AG09319 (cell line): Measurements from ENCODE around the gene NXNL2.

ENCODE experiments used
- DNase-seq: peaks from one replicate; pipeline ENCODE4 v3.0.0-alpha.2; 2010; ENCODE audit warnings: low read depth; ENCODE audit errors: extremely low read depth
- TF ChIP-seq, protein P1 (sequence below): IDR thresholded peaks from 2 replicates; pipeline ENCODE4 v1.5.1; 2011; ENCODE audit warnings: low read depth, mild to moderate bottlenecking, inconsistent platforms, low read length, moderate library complexity

Gene NXNL2

DNA sequence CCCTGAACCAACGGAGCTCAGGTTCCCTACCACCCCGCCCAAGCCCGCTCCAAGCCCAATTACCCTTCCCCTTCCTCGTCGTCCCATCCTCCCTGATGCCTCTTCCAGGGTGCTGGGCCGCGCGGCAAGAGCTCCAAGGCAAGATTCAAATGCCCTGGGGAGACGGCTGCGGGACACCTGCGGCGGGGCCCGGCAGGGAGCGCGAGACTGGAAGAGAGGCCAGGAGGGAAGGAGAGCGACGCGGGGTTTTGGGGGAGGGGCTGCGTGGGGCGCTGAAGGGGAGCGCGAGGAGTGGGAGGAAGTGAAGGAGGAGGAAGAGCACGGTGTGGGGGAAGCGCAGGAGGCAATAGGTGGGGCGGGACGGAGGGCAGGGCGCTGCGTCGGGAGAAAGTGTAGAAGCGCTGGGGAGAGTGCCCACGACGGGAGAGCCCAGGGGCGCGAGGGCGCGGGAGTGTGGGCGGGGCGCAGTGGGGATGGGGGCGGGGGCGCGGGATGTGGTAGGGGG is 975 bp upstream of the NXNL2 start:
- peak; percentile 25 for DNase-seq
- TF ChIP-seq, protein P1, sequence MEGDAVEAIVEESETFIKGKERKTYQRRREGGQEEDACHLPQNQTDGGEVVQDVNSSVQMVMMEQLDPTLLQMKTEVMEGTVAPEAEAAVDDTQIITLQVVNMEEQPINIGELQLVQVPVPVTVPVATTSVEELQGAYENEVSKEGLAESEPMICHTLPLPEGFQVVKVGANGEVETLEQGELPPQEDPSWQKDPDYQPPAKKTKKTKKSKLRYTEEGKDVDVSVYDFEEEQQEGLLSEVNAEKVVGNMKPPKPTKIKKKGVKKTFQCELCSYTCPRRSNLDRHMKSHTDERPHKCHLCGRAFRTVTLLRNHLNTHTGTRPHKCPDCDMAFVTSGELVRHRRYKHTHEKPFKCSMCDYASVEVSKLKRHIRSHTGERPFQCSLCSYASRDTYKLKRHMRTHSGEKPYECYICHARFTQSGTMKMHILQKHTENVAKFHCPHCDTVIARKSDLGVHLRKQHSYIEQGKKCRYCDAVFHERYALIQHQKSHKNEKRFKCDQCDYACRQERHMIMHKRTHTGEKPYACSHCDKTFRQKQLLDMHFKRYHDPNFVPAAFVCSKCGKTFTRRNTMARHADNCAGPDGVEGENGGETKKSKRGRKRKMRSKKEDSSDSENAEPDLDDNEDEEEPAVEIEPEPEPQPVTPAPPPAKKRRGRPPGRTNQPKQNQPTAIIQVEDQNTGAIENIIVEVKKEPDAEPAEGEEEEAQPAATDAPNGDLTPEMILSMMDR = peak; percentile 5; the same call in 1 of the 2 replicates

DNA sequence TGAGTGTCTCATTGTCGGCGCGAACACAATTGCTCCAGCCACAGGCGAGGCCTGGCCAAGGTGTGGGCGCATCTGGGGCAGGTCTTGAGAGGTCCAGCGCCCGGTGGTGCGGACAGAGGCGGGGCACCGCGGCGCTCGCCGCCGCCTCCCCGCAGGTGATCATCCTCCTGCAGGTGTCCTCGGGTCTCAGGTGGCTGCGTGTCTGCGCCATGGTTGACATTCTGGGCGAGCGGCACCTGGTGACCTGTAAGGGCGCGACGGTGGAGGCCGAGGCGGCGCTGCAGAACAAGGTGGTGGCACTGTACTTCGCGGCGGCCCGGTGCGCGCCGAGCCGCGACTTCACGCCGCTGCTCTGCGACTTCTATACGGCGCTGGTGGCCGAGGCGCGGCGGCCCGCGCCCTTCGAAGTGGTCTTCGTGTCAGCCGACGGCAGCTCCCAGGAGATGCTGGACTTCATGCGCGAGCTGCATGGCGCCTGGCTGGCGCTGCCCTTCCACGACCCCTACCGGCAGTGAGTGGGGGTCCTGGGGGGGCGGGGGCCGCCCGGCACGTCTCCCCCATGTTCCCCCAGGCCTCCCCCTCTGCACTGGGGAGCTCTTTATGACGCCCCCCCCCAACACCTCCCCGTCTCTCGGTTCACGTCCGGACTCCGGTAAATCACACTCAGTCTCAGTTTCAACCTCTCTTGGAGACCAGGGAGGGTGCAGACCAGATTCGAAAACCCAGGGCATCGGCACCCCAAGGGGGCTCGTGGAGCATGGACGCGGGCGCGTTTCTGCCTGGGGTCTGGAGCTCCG is 446 bp downstream of the NXNL2 start:
- DNase-seq = no peak
- TF ChIP-seq, protein P1 = no peak; the same call in 1 of the 2 replicates

DNA sequence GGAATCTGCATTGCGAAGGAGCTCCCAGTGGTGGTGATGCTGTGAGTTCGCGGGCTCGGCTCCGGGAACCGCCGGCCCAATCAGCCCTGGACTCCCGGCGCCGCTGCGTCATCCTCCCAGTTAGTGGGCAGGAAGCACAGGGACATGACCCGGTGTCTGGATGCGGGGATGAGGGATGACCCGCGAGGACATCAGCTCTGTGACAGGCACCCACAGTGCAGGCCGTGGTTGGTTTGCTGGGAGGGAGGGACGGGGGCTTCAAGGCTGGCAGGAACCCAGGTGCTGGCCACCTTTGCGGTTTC is 996 bp downstream of the NXNL2 start:
- TF ChIP-seq, protein P1 = no peak
- DNase-seq = no peak

DNA sequence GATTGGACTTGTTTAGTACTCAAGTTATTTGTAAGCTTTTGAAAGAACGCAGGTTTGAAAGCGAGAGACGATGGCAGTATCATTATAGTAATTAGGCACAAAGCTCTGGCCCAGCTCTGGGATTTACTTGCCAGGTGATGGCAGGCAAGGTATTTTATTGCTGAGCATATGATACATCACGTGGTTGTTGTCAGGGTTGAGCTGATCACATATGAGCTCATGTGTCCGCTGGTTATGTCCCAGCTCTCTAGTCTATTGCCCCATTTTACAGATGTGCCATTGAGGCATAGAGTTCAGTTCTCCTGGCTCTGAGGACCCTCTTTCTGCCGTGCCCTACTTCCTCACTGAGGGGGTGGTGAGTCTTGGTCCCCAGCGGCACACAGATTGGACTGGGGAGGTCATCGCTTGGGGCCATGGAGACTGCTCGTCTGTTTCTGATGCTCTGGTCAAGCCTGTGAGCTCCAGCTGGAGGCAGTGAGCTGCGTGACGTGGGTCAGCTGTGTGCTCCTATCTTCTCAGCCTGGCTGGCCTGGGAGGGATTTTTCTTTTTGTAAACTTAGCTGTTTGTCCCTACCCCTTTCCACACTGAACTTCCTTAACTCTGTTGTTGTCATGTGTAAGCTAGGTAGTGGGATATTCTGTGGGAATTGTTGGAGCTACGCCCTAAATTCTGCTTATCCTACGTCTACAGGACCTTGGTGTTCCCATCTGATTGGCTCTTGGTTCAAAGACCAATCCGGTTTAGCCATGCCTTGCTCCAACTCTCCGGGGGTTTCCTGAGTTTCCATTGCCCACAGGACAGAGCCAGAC is 2.2 kb downstream of the NXNL2 start:
- DNase-seq = peak; percentile 60
- TF ChIP-seq, protein P1 = no peak

DNA sequence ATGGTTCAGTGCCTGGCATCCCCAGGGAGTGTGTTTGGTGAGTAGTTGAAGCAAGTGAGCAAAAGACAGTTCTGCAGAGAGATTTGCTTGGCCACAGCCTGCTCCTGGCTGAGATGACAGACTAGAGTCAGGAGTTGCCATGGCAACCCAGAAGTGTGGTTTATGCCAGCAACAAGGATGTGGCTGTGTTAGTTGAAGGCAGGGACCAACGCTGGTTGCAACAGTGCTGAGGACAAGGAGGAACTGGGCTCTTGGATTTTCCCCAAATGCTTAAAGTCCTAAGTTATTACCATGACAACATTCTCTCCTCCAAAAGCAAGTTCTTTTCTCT is 2.7 kb downstream of the NXNL2 start:
- peak; percentile 79 for DNase-seq

DNA sequence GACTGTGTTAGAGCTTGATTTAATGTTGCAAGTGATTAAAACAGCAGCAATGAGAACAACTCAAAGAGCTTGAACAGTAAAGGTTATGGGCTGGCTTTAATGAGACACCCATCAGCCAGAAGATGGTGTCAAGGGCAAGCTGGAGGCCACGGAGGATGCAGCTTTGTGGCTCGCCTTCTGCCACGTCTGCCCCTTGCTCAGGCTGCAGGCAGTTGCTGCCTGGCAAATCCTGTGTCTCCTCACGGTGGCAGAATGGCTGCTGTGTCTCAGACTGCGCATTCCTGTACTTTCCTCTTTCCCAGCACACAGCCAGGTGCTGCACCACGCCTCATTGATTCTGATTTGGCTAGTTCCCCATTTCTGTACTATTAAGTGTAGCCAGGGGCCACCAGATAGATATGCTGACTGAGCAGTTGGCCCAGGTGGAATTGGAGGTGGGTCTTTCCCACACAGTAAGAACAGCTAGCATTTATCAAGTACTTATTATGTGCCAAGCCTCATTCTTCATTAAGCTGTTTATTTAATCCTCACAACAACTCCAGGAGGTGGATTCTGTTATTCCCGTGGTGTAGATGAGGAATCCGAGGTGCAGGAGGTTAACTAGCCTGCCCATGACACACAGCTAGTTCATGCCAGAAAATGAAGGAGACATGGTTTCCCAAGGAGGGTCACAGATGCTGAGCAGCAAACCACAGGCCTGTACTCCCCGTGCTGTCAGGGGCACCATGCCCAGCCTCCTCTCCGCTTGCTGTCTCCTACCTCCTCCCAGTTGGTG is 3.5 kb downstream of the NXNL2 start:
- no peak for DNase-seq
- TF ChIP-seq, protein P1 = no peak

More for the DNA sequence above, 2.7 kb downstream of the NXNL2 start:
- TF ChIP-seq, protein P1 = no peak

DNA sequence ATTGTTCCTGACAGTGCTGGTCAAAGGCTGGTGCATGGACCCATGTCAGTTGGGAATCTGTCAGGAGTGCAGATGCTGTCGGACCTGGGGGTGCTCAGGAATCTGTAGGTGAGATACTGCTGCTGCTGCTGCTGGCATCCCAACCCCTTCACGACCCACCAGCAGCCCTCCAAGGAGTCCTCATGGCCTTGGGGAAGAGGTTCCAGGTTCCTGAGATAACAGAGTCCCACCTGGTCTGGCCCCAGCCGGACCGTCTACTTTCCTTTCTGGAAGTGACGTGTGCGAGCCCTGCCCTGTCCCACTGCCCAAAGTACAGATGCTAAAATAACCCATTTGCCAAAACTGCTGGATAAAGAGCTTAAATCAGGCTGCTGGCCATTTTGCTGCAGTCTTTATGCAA is 4.3 kb downstream of the NXNL2 start:
- no peak for DNase-seq
- TF ChIP-seq, protein P1 = no peak
